HS-5 (cell line): Measurements from ENCODE around the gene KCNE1.
"Not testable (repeated sequence)": the region's sequence is repeated elsewhere in the genome, so short reads cannot be mapped to it uniquely, and the experiment has no call there.

Experiments
- DNase-seq: peaks from one replicate; pipeline ENCODE4 v3.0.0-alpha.2; 2012; ENCODE audit warnings: low read depth

The KCNE1 gene

GRCh38 chr21:34417448-34418077, 94.4 kb downstream of the KCNE1 start:
- not testable (repeated sequence) for DNase-seq

DNA sequence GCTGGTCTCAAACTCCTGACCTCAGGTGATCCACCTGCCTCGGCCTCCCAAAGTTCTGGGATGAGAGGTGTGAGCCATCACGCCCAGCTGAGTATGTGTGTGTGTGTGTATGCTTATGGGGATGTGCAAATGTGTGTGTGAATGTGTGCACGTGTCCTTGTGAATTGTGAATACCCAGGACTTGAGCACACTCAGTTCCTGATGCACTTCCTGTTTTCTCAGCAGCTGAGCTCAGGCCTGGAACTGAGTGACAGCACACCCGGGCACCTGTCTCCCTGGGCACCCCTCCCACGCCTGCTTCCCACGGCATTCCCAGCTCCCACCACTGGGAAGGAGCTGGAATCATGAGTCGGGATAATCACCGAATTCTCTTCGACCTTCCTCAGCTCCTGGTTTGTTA, 104.7 kb downstream of the KCNE1 start:
- DNase-seq: not testable (repeated sequence)

GRCh38 chr21:34406676-34407075, 105.3 kb downstream of the KCNE1 start:
- DNase-seq: not testable (repeated sequence)

DNA sequence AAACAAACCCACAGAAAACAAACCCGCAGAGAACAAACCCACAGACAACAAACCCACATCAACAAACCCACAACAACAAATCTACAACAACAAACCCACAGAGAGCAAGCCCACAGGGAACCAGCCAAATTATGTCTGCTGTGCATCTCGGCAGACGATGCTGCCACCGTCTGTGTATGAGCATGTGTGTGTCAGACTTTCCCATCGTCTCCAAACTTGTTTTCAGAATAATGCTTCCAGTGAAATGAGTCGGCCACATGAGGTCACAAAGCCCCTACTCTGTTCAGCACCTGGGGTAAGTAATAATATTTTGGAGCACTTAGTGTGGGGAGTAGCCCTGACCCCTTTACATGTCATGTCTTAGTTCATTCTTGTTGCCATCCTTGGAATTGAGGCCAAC, 105.9 kb downstream of the KCNE1 start:
- DNase-seq: not testable (repeated sequence)

DNA sequence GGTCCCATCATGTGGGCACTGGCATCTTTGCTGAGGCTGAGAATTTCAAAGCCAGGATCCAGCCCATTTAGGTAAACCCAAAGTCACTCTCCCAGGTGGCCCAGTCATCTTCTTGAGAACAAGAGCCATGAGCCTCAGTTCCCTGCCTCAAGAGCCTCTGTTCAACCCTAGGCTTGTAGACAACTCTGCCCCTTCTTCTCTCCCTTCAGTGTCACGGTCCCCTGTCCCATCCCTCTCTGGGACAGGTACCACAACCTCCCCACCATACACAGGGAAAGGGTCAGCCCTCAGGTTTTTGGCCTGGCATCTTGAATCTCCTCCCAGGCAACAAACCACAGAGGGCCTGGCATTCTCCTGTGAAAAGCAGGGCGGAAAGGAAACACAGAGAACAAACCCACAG, 106.3 kb downstream of the KCNE1 start:
- DNase-seq: not testable (repeated sequence)

DNA sequence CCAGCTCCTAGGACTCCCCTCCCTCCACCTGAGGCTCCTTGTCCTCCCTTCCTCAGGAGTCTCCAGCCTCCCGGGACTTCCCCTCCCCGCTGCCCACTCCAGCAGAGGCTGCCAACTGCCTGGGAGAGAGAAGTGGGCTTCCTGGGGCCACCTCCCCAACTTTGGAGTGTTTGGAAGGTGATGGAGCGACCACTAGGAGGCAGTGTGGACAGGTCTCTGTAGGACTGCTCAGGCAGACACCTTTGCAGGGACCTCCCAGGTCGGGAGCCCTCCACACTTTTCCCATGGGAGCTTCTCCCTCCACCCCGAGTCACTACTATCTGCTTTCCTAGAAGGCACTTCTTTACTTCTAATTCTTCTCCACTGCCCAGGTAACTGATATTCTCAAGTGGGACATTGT, 107.3 kb downstream of the KCNE1 start:
- DNase-seq: not testable (repeated sequence)

- DNase-seq: not testable (repeated sequence)
Observed at GRCh38 chr21:34400522-34400921, 111.5 kb downstream of the KCNE1 start.
